A673 (cell line): ENCODE data around the gene KRT76.

Source experiments
- EZH2 ChIP-seq: fragments of 200-600 bp; sonication (generic); IDR thresholded peaks from 2 replicates; pipeline ENCODE4 v1.6.1; 2017; ENCODE audit warnings: borderline replicate concordance, low read depth, mild to moderate bottlenecking, mixed read lengths, antibody characterized with exemption, low read length; ENCODE audit not compliant: poor library complexity, severe bottlenecking
- TF ChIP-seq, protein P1 (sequence below): fragments of 300-800, 200-600 bp; sonication (generic); conservative IDR thresholded peaks from 2 replicates; pipeline ENCODE4 v1.5.1; 2017; ENCODE audit warnings: low read depth, mild to moderate bottlenecking, antibody characterized with exemption, low read length, moderate library complexity, mixed read lengths

DNA sequence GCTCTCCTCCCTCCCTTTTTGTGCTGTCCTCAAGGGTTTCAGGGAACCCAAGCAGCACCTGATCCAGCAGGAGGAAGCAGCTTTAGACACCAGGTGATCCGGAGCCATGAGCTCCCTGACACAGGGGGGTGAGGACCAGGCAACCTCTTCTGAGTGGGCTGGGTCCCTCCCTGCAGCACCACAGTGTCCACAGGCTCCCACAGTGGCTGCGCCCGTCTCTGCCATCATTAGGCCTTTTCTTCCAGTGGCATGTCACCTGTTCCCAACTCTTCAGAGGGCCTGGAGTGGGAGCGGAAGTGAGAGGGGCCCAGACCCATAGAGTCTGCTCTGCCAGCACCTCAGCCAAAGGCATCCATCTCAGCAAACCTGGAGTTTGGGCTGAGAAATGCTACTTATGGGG, 421 bp upstream of the KRT76 start:
- TF ChIP-seq, protein P1, sequence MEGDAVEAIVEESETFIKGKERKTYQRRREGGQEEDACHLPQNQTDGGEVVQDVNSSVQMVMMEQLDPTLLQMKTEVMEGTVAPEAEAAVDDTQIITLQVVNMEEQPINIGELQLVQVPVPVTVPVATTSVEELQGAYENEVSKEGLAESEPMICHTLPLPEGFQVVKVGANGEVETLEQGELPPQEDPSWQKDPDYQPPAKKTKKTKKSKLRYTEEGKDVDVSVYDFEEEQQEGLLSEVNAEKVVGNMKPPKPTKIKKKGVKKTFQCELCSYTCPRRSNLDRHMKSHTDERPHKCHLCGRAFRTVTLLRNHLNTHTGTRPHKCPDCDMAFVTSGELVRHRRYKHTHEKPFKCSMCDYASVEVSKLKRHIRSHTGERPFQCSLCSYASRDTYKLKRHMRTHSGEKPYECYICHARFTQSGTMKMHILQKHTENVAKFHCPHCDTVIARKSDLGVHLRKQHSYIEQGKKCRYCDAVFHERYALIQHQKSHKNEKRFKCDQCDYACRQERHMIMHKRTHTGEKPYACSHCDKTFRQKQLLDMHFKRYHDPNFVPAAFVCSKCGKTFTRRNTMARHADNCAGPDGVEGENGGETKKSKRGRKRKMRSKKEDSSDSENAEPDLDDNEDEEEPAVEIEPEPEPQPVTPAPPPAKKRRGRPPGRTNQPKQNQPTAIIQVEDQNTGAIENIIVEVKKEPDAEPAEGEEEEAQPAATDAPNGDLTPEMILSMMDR: no peak
- no peak for TF ChIP-seq EZH2
